Mucosa of descending colon (tissue), 3 donors: ENCODE measurements around the gene KBTBD12. TPM values are rescaled to one million over a fixed set of nuclear protein-coding genes. Genes with fewer than 3 reads are reported as not detected.
"Not testable (repeated sequence)": the region's sequence is repeated elsewhere in the genome, so short reads cannot be mapped to it uniquely, and the experiment has no call there.

Source experiments
- ATAC-seq: fragments of 200-7000 bp; cut with Tn5 transposase; one replicate; pipeline ENCODE4 v1.9.1; 2020; ENCODE audit warnings: mild to moderate bottlenecking, moderate library complexity
- DNase-seq, 3 donors: peaks; one replicate each; pipeline ENCODE4 v3.0.0-alpha.2; 2020
- H3K36me3 ChIP-seq: fragments of 200-600 bp; one replicate; pipeline ENCODE4 v1.8.0; 2021; ENCODE audit warnings: low read depth, mild to moderate bottlenecking
- H3K4me1 ChIP-seq: fragments of 200-600 bp; one replicate; pipeline ENCODE4 v1.8.0; 2021; ENCODE audit warnings: low read depth, mild to moderate bottlenecking
- H3K4me3 ChIP-seq: fragments of 200-600 bp; one replicate; pipeline ENCODE4 v1.8.0; 2021; ENCODE audit warnings: mild to moderate bottlenecking
- H3K9me3 ChIP-seq: fragments of 200-600 bp; one replicate; pipeline ENCODE4 v1.8.0; 2021; ENCODE audit warnings: mild to moderate bottlenecking
- CTCF ChIP-seq: fragments of 200-600 bp; IDR thresholded peaks from one replicate; pipeline ENCODE4 v1.8.0; 2022; ENCODE audit warnings: antibody characterized with exemption, mild to moderate bottlenecking
- intact Hi-C, 2 donors: fragments of 100-400 bp; cut with DNase I in 1 of 2; cut with micrococcal nuclease in 1 of 2; formaldehyde crosslinking; loops; one replicate each; pipeline versions ENCODE4 v1.11.0 to v1.11.1; 2022; cut with DNase I, micrococcal nuclease
- total RNA-seq, 3 donors: library from RNA; stranded (reverse); fragmentation: NEBNext Ultra II Directional in 2 of 3; extraction: Animal tissue kit (Norgen Biotek cat#: 25700) in 2 of 3; gene quantifications; one replicate each; pipeline versions ENCODE4 v1.2.1 to v1.2.4, GENCODE V29; 2021 to 2023
- donor health status: DM: no; HTN: no; CAD: no; lungs with moderate emphysema.
- donor health status: DM: no; HTN: no; CAD: no.
- donor health status: DM: no; HTN: yes; CAD: no.

KBTBD12 gene
- total RNA-seq, 3 donors from 2014 or later: 3.1 to 6.6 (median 5.5) TPM

GRCh38 chr3:127899766-127900165 lies 15.3 kb upstream of the KBTBD12 start:
- Histone ChIP-seq H3K4me1 (no peaks in the 10 kb centered on the region), H3K36me3 (no peaks in the 10 kb centered on the region), H3K9me3 (no peaks in the 10 kb centered on the region), H3K4me3 (no peak overlapping the region)
- intact Hi-C loops: no loop called here
- ATAC-seq (no peak), DNase-seq (no peak)
- TF ChIP-seq CTCF: no peak

GRCh38 chr3:127900536-127900935 lies 14.5 kb upstream of the KBTBD12 start:
- no peaks in the 10 kb centered on the region for H3K4me1 ChIP-seq
- no peak for DNase-seq
- intact Hi-C loops: no loop called here
- no peaks in the 10 kb centered on the region for H3K36me3 ChIP-seq
- H3K4me3 ChIP-seq: no peak overlapping the region
- no peaks in the 10 kb centered on the region for H3K9me3 ChIP-seq
- no peak for ATAC-seq
- TF ChIP-seq CTCF: no peak

- no peaks in the 10 kb centered on the region for H3K36me3 ChIP-seq
- TF ChIP-seq CTCF: no peak
- DNase-seq: no peak
- intact Hi-C loops: no loop called here
- no peaks in the 10 kb centered on the region for H3K9me3 ChIP-seq
- no peak overlapping the region for H3K4me3 ChIP-seq
- no peaks in the 10 kb centered on the region for H3K4me1 ChIP-seq
- no peak for ATAC-seq
Observed at GRCh38 chr3:127902486-127902885, 12.5 kb upstream of the KBTBD12 start.

GRCh38 chr3:127903611-127904375 lies 11.2 kb upstream of the KBTBD12 start:
- H3K36me3 ChIP-seq: no peaks in the 10 kb centered on the region
- ATAC-seq (no peak), DNase-seq (no peak)
- no peaks in the 10 kb centered on the region for H3K4me1 ChIP-seq
- intact Hi-C loops: no loop called here
- no peak overlapping the region for H3K4me3 ChIP-seq
- no peak for TF ChIP-seq CTCF
- H3K9me3 ChIP-seq: no peaks in the 10 kb centered on the region

GRCh38 chr3:127905556-127905955 lies 9.5 kb upstream of the KBTBD12 start:
- intact Hi-C loops: no loop called here
- no peak for ATAC-seq
- no peaks in the 10 kb centered on the region for H3K9me3 ChIP-seq
- no peak for DNase-seq
- H3K4me3 ChIP-seq: no peak overlapping the region
- H3K4me1 ChIP-seq: no peaks in the 10 kb centered on the region
- no peak for TF ChIP-seq CTCF
- H3K36me3 ChIP-seq: no peaks in the 10 kb centered on the region

GRCh38 chr3:127906653-127907052 lies 8.4 kb upstream of the KBTBD12 start:
- H3K4me3 ChIP-seq, H3K9me3 ChIP-seq, intact Hi-C loops, ATAC-seq, H3K36me3 ChIP-seq, H3K4me1 ChIP-seq, DNase-seq: not testable (repeated sequence)
